ENCODE measurements around the gene CNIH3. TPM values are rescaled to one million over a fixed set of nuclear protein-coding genes. Genes with fewer than 3 reads are reported as not detected.

The CNIH3 gene
- total RNA-seq, 1 experiment from 2014 or later = 3.7 TPM

DNA sequence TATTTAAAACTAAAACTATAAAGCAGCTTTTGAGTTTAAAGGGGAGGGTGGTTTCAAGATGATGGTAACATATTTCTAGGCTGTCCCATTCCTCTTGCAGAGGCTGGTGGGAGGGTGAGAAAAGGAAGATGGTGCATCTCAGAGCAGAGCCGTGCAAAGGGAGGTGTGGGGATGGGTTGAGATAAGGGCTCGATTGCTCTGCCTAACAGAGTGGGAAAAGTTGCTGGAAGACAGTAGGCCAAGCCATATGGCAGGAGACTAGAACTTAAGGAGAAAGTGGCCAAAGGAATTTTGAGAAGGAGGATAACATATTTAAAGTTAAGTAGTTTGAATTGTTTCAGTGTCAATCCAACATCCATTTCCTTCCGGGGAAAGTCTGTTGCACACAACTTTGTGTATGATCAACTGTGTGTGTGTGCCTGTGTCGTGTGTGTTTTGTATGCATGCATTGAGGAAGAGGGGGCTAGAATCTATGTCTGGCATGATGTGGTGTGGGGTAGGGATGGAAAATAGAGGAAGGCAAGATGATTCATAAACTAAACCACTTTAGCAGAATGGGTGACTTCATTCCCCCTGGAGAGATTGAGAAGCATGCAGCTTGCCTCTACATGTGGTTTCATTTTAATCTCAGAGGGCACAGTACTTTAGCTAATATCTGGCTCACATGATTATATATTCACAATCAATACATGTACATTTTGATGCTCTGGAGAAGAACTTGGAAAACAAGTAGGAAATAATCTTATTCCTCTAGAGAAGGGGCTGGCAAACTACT, 168.3 kb downstream of the CNIH3 start:
- ATAC-seq (no peak), DNase-seq (ENCODE audit: low read depth, low spot score) (no peak)
- Histone ChIP-seq H3K27ac (ENCODE audit: low read length) (no peak overlapping the region), H3K36me3 (ENCODE audit: control insufficient read depth, insufficient read depth, low read length) (no peaks in the 10 kb centered on the region), H3K9me3 (ENCODE audit: control insufficient read depth, insufficient read depth, low read depth, low read length) (no peaks in the 10 kb centered on the region), H3K27me3 (ENCODE audit: control insufficient read depth, insufficient read depth, low read length) (0 out of 2 replicates have a peak, but pooled peaks cover 2% of the 10 kb centered on the region), H3K4me3 (ENCODE audit: low read depth in 2 of 2, low read length in 2 of 2) (no peak overlapping the region), H3K4me1 (ENCODE audit: control insufficient read depth, insufficient read depth, low read length) (no peaks in the 10 kb centered on the region)
- in situ Hi-C loops (cut with HindIII; ENCODE audit: low pct_unique_long_range_greater_than_20kb, low sequenced_read_pairs) (no loop called here), intact Hi-C loops (cut with micrococcal nuclease; ENCODE audit: unreplicated experiment) (no loop called here)
- BruUV-seq (replicated peaks) = no TSS peak
- TF ChIP-seq SIN3A (IDR thresholded peaks at IDR 0.05; ENCODE audit: borderline replicate concordance, insufficient read depth, low read depth, low read length) = no peak
- CTCF ChIA-PET = no interaction called here
- POLR2A ChIA-PET = no interaction called here

DNA sequence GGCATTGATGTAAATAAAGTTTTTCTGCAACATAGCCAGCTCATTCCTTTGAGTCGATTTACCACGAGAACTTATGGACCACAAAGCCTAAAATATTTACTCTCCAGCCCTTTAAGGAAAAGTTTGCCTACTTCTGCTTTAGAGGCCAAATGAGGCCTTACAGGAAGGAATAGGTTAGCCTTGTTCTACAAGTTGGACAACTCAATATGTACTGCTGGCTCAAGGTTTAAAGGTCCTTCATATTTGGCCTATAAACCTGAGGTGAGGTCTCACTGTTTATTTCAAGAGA, 168.9 kb downstream of the CNIH3 start:
- Histone ChIP-seq H3K27me3 (ENCODE audit: control insufficient read depth, insufficient read depth, low read length) (0 out of 2 replicates have a peak, but pooled peaks cover 2% of the 10 kb centered on the region), H3K27ac (ENCODE audit: low read length) (no peak overlapping the region), H3K36me3 (ENCODE audit: control insufficient read depth, insufficient read depth, low read length) (no peaks in the 10 kb centered on the region), H3K4me1 (ENCODE audit: control insufficient read depth, insufficient read depth, low read length) (no peaks in the 10 kb centered on the region), H3K4me3 (ENCODE audit: low read depth in 2 of 2, low read length in 2 of 2) (no peak overlapping the region), H3K9me3 (ENCODE audit: control insufficient read depth, insufficient read depth, low read depth, low read length) (no peaks in the 10 kb centered on the region)
- in situ Hi-C loops (cut with HindIII; ENCODE audit: low pct_unique_long_range_greater_than_20kb, low sequenced_read_pairs) (no loop called here), intact Hi-C loops (cut with micrococcal nuclease; ENCODE audit: unreplicated experiment) (no loop called here)
- TF ChIP-seq SIN3A (IDR thresholded peaks at IDR 0.05; ENCODE audit: borderline replicate concordance, insufficient read depth, low read depth, low read length) = no peak
- TF ChIP-seq, protein P1, sequence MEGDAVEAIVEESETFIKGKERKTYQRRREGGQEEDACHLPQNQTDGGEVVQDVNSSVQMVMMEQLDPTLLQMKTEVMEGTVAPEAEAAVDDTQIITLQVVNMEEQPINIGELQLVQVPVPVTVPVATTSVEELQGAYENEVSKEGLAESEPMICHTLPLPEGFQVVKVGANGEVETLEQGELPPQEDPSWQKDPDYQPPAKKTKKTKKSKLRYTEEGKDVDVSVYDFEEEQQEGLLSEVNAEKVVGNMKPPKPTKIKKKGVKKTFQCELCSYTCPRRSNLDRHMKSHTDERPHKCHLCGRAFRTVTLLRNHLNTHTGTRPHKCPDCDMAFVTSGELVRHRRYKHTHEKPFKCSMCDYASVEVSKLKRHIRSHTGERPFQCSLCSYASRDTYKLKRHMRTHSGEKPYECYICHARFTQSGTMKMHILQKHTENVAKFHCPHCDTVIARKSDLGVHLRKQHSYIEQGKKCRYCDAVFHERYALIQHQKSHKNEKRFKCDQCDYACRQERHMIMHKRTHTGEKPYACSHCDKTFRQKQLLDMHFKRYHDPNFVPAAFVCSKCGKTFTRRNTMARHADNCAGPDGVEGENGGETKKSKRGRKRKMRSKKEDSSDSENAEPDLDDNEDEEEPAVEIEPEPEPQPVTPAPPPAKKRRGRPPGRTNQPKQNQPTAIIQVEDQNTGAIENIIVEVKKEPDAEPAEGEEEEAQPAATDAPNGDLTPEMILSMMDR (IDR thresholded peaks at IDR 0.05) = no peak
- no peak for TF ChIP-seq POLR2AphosphoS5 (IDR thresholded peaks at IDR 0.05; ENCODE audit: low read depth, low read length)
- no peak for TF ChIP-seq TCF7L2 (IDR thresholded peaks at IDR 0.05; ENCODE audit: low read depth, low read length)
- TF ChIP-seq, protein P2, sequence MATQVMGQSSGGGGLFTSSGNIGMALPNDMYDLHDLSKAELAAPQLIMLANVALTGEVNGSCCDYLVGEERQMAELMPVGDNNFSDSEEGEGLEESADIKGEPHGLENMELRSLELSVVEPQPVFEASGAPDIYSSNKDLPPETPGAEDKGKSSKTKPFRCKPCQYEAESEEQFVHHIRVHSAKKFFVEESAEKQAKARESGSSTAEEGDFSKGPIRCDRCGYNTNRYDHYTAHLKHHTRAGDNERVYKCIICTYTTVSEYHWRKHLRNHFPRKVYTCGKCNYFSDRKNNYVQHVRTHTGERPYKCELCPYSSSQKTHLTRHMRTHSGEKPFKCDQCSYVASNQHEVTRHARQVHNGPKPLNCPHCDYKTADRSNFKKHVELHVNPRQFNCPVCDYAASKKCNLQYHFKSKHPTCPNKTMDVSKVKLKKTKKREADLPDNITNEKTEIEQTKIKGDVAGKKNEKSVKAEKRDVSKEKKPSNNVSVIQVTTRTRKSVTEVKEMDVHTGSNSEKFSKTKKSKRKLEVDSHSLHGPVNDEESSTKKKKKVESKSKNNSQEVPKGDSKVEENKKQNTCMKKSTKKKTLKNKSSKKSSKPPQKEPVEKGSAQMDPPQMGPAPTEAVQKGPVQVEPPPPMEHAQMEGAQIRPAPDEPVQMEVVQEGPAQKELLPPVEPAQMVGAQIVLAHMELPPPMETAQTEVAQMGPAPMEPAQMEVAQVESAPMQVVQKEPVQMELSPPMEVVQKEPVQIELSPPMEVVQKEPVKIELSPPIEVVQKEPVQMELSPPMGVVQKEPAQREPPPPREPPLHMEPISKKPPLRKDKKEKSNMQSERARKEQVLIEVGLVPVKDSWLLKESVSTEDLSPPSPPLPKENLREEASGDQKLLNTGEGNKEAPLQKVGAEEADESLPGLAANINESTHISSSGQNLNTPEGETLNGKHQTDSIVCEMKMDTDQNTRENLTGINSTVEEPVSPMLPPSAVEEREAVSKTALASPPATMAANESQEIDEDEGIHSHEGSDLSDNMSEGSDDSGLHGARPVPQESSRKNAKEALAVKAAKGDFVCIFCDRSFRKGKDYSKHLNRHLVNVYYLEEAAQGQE (IDR thresholded peaks at IDR 0.05; ENCODE audit: insufficient read depth in 1 of 2, low read depth in 2 of 2, low read length in 1 of 2) = no peak
- ATAC-seq = no peak
- no TSS peak for BruUV-seq (replicated peaks)
- CTCF ChIA-PET = no interaction called here
- DNase-seq (ENCODE audit: low read depth, low spot score) = no peak
- POLR2A ChIA-PET = no interaction called here

DNA sequence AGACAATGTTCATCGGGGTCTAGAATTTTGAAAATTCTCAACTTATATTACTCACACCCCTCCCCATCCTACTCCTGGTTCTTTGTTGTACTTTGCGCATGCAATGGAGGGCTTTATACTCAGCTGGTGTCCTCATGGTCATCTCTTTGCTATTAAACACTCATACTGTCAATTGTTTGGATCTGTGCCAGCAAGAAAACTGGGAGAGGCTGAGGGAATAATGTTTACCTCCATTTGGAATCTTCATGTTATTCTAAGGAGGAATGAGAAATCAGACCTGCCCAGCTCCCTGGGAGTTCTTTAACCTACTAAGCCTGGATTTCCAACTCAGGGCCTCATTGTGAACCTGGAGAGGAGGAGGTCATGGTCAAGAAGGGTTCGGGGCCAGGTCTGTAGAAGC, 169.5 kb downstream of the CNIH3 start:
- H3K27ac ChIP-seq (ENCODE audit: low read length) = no peak overlapping the region
- H3K4me1 ChIP-seq (ENCODE audit: control insufficient read depth, insufficient read depth, low read length) = no peaks in the 10 kb centered on the region
- CTCF ChIA-PET = no interaction called here
- intact Hi-C loops (cut with micrococcal nuclease; ENCODE audit: unreplicated experiment) = no loop called here
- ATAC-seq (no peak), DNase-seq (ENCODE audit: low read depth, low spot score) (no peak)
- H3K27me3 ChIP-seq (ENCODE audit: control insufficient read depth, insufficient read depth, low read length) = 0 out of 2 replicates have a peak, but pooled peaks cover 2% of the 10 kb centered on the region
- in situ Hi-C loops (cut with HindIII; ENCODE audit: low pct_unique_long_range_greater_than_20kb, low sequenced_read_pairs) = no loop called here
- BruUV-seq (replicated peaks) = no TSS peak
- no peaks in the 10 kb centered on the region for H3K36me3 ChIP-seq (ENCODE audit: control insufficient read depth, insufficient read depth, low read length)
- POLR2A ChIA-PET = no interaction called here
- H3K4me3 ChIP-seq (ENCODE audit: low read depth in 2 of 2, low read length in 2 of 2) = no peak overlapping the region
- H3K9me3 ChIP-seq (ENCODE audit: control insufficient read depth, insufficient read depth, low read depth, low read length) = no peaks in the 10 kb centered on the region
- TF ChIP-seq, protein P1 (IDR thresholded peaks at IDR 0.05) = no peak
- TF ChIP-seq, protein P2 (IDR thresholded peaks at IDR 0.05; ENCODE audit: insufficient read depth in 1 of 2, low read depth in 2 of 2, low read length in 1 of 2) = no peak
